GM12878 (cell line): Measurements from ENCODE around the gene FCHSD2. TPM values are rescaled to one million over a fixed set of nuclear protein-coding genes. Genes with fewer than 3 reads are reported as not detected.

Experiments
- ATAC-seq: fragments of 200-7000 bp; cut with Tn5 transposase; 3 replicates; pipeline ENCODE4 v1.9.1; 2020; ENCODE audit warnings: mild to moderate bottlenecking, moderate library complexity
- BruUV-seq: library from RNA; stranded (reverse); fragments of 400-500 nt; replicated peaks from 2 replicates; lab custom pipeline; 2021; lab: Mats Ljungman, UMichigan
- CTCF ChIA-PET: fragments of 300-600 bp; sonication (Branson Sonifier 250); formaldehyde crosslinking; extraction: SDS; loops from one replicate; lab custom pipeline; 2021; ENCODE audit warnings: inconsistent platforms; lab: Yijun Ruan, JAX
- POLR2A ChIA-PET: fragments of 350-600 bp; formaldehyde crosslinking; extraction: SDS; loops from one replicate; lab custom pipeline; 2021; ENCODE audit warnings: inconsistent platforms; lab: Charles Lee
- RAD21 ChIA-PET: fragments of 300-600 bp; sonication (Branson Sonifier 250); formaldehyde crosslinking; loops from one replicate; lab custom pipeline; 2023; ENCODE audit warnings: antibody characterized with exemption; ENCODE audit not compliant: unreplicated experiment; lab: Charles Lee
- SMC1A ChIA-PET: fragments of 300-600 bp; sonication (Branson Sonifier 250); formaldehyde crosslinking; loops from one replicate; lab custom pipeline; 2023; ENCODE audit not compliant: unreplicated experiment, uncharacterized antibody; lab: Charles Lee
- DNase-seq: peaks from one replicate; pipeline ENCODE4 v3.0.0-alpha.2; 2011; ENCODE audit warnings: low read depth, low spot score
- FAIRE-seq: peaks from 3 replicates; lab custom pipeline; 2011; peaks lifted over from hg19 to GRCh38; lab: Jason Lieb, UNC
- H2AFZ ChIP-seq: 2 replicates; pipeline ENCODE4 v1.6.0; 2011; ENCODE audit warnings: low read depth, low read length, control low read depth; ENCODE audit not compliant: control insufficient read depth
- H3K27ac ChIP-seq: 2 replicates; pipeline ENCODE4 v1.5.1; 2011; ENCODE audit warnings: control low read depth; ENCODE audit not compliant: control insufficient read depth, insufficient read depth
- H3K27me3 ChIP-seq, 2 experiments: replicated peaks in 1 of 2; 2 replicates each; pipeline versions ENCODE4 v1.6.0 to v1.6.1; 2011; ENCODE audit warnings: low read length in 1 of 2; ENCODE audit not compliant: control insufficient read depth in 2 of 2, insufficient read depth in 2 of 2
- H3K36me3 ChIP-seq, 2 experiments: 2 replicates each; pipeline ENCODE4 v1.5.1; 2011; ENCODE audit warnings: low read length in 1 of 2; ENCODE audit not compliant: control insufficient read depth in 2 of 2, insufficient read depth in 2 of 2
- H3K4me1 ChIP-seq: 2 replicates; pipeline ENCODE4 v1.6.1; 2011; ENCODE audit warnings: mild to moderate bottlenecking, low read length, moderate library complexity, mixed read lengths; ENCODE audit not compliant: control insufficient read depth, insufficient read depth
- H3K4me2 ChIP-seq: 2 replicates; pipeline ENCODE4 v1.6.0; 2011; ENCODE audit warnings: control low read depth; ENCODE audit not compliant: control insufficient read depth, insufficient read depth
- H3K4me3 ChIP-seq: fragments of 200-600 bp; sonication (generic); 2 replicates; pipeline ENCODE4 v1.5.1; 2016
- H3K79me2 ChIP-seq: 2 replicates; pipeline ENCODE4 v1.6.0; 2011; ENCODE audit warnings: low read length; ENCODE audit not compliant: control insufficient read depth, insufficient read depth
- H3K9ac ChIP-seq: 2 replicates; pipeline ENCODE4 v1.8.0; 2011; ENCODE audit warnings: low read length, control low read depth, mixed read lengths; ENCODE audit not compliant: control insufficient read depth, insufficient read depth
- H3K9me3 ChIP-seq: replicated peaks from 3 replicates; pipeline ENCODE4 v1.5.1; 2011; ENCODE audit warnings: mild to moderate bottlenecking, low read length; ENCODE audit not compliant: control insufficient read depth, insufficient read depth
- H4K20me1 ChIP-seq: 2 replicates; pipeline ENCODE4 v1.6.0; 2011; ENCODE audit not compliant: control insufficient read depth, insufficient read depth
- CBX5 ChIP-seq: sonication (generic); IDR thresholded peaks from 2 replicates; pipeline ENCODE4 v1.6.1; 2016; ENCODE audit warnings: low read depth, moderate library complexity, mild to moderate bottlenecking, inconsistent platforms
- EZH2 ChIP-seq: IDR thresholded peaks from 2 replicates; pipeline ENCODE4 v1.6.1; 2012; ENCODE audit warnings: low read depth, mild to moderate bottlenecking, control low read depth, inconsistent platforms, low read length, borderline replicate concordance; ENCODE audit not compliant: control insufficient read depth
- IKZF2 ChIP-seq, 2 experiments: fragments of 450-650 bp; IDR thresholded peaks; 2 replicates each; pipeline ENCODE4 v1.6.1; 2017; ENCODE audit warnings: mild to moderate bottlenecking in 2 of 2, moderate library complexity in 2 of 2
- MTA3 ChIP-seq: IDR thresholded peaks from 2 replicates; pipeline ENCODE4 v1.6.1; 2012; ENCODE audit warnings: low read length, inconsistent platforms, borderline replicate concordance
- NBN ChIP-seq: fragments of 450-650 bp; IDR thresholded peaks from 2 replicates; pipeline ENCODE4 v1.6.1; 2016
- POLR2AphosphoS2 ChIP-seq: IDR thresholded peaks from 2 replicates; pipeline ENCODE4 v1.6.1; 2011; ENCODE audit warnings: low read depth, mild to moderate bottlenecking, low read length, improper control_type of control experiment, moderate library complexity
- POU2F2 ChIP-seq: IDR thresholded peaks from 3 replicates; pipeline ENCODE4 v1.6.1; 2011; ENCODE audit warnings: low read depth, mild to moderate bottlenecking, low read length, borderline replicate concordance
- RBBP5 ChIP-seq: fragments of 200-600 bp; sonication (generic); conservative IDR thresholded peaks from 2 replicates; pipeline ENCODE4 v1.6.1; 2016
- YY1 ChIP-seq: IDR thresholded peaks from 2 replicates; pipeline ENCODE4 v1.6.1; 2011; ENCODE audit warnings: low read depth, mild to moderate bottlenecking, low read length
- in situ Hi-C: fragments of 300-500 bp; cut with MboI; formaldehyde crosslinking; loops from 9 replicates; pipeline ENCODE4 v1.14.3; 2018; ENCODE audit warnings: mixed read lengths
- intact Hi-C: fragments of 100-400 bp; cut with micrococcal nuclease; formaldehyde crosslinking; loops from one replicate; pipeline ENCODE4 v1.14.2; 2022; ENCODE audit not compliant: unreplicated experiment
- polyA plus RNA-seq, 11 experiments: library from polyadenylated mRNA; depleted of rRNA in 4 of 11; unstranded in 6 of 11; stranded (reverse) in 5 of 11; fragments of >200 nt; fragmentation: Nextera tagmentation in 4 of 11; fragmentation: Illumina TruSeq in 1 of 11; extraction: Ambion mirVana in 4 of 11; extraction: Trizol in 1 of 11; gene quantifications; 1 replicate in 1 of 11; 2 replicates in 10 of 11; pipeline versions ENCODE4 v1.2.1 to v1.2.3, GENCODE V29; 2011 to 2016; ENCODE audit warnings: inconsistent platforms in 2 of 11, missing spikeins in 2 of 11, low read depth in 1 of 11
- total RNA-seq, 4 experiments: library from RNA; depleted of rRNA in 3 of 4; stranded (reverse); fragments of >200 nt in 3 of 4; fragmentation: Illumina TruSeq in 1 of 4; extraction: Trizol in 1 of 4; gene quantifications; 2 replicates each; pipeline versions ENCODE4 v1.2.1 to v1.2.3, GENCODE V29; 2013 to 2021
- TF ChIP-seq, protein P1 (sequence below): IDR thresholded peaks from 2 replicates; pipeline ENCODE4 v1.6.1; 2012; ENCODE audit warnings: mild to moderate bottlenecking, low read depth, low read length
- TF ChIP-seq, protein P2 (sequence below): IDR thresholded peaks from 2 replicates; pipeline ENCODE4 v1.6.1; 2011; ENCODE audit warnings: low read depth, mild to moderate bottlenecking, low read length, moderate library complexity, borderline replicate concordance; ENCODE audit errors: extremely low read depth
- TF ChIP-seq, protein P3 (sequence below): IDR thresholded peaks from 2 replicates; pipeline ENCODE4 v1.6.1; 2011; ENCODE audit warnings: mild to moderate bottlenecking, low read depth, low read length, moderate library complexity; ENCODE audit not compliant: insufficient replicate concordance
- TF ChIP-seq, protein P4 (sequence below): fragments of 450-650 bp; IDR thresholded peaks from 2 replicates; pipeline ENCODE4 v1.6.1; 2016; ENCODE audit warnings: mild to moderate bottlenecking, moderate library complexity, borderline replicate concordance

Gene FCHSD2
- total and polyA plus RNA-seq, 10 of the 15 experiments (the other 5 are each of a cell fraction or from before 2014, with no cell fraction given): 13.2 to 89.8 (median 47.8) TPM

DNA sequence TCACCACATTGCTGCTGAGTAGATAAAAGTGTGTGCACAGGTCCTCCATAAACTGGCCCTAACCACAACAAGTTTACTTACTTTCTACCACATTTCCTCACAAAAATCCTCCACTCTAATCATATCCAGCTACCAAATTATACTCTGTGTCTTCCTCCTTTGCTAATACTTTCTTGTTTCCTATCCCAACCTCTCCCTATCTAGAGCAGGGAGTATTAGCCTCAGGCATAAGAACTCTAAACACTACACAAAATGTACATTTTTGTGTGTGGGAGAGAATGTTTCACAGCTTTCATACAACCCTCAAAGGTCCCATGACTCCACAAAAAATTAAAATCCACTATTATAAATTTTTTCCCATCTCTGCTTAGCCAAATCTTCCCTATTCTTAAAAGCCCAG is 255.5 kb downstream of the FCHSD2 start:
- ChIA-PET SMC1A (interaction anchor here (0.8 to 0.9 kb wide), 2 partner anchors 12 to 251 kb away, joined by 3 read pairs; no protein-coding TSS in a partner anchor), RAD21 (no interaction called here), POLR2A (no interaction called here), CTCF (interaction anchor here (0.8 to 1.5 kb wide), 5 partner anchors 8 to 291 kb away, joined by 3 to 5 read pairs (median 3); no protein-coding TSS in a partner anchor)
- Histone ChIP-seq H4K20me1 (no peaks in the 10 kb centered on the region), H3K4me1 (no peaks in the 10 kb centered on the region), H3K4me3 (no peak overlapping the region), H3K4me2 (no peak overlapping the region), H3K27ac (no peak overlapping the region), H2AFZ (no peak overlapping the region), H3K79me2 (no peaks in the 10 kb centered on the region), H3K9me3 (no peaks in the 10 kb centered on the region), H3K36me3 (peaks cover 5 to 34% of the 10 kb centered on the region in 2 experiments), H3K27me3 (no peaks in the 10 kb centered on the region), H3K9ac (no peak overlapping the region)
- intact Hi-C loops (no loop called here), in situ Hi-C loops (no loop called here)
- no peak for FAIRE-seq
- no TSS peak for BruUV-seq
- no peak for ATAC-seq
- DNase-seq: no peak
- no peak for TF ChIP-seq CBX5
- no peak for TF ChIP-seq RBBP5
- no peak for TF ChIP-seq MTA3
- no peak for TF ChIP-seq IKZF2 (IDR thresholded peaks at IDR 0.05)
- TF ChIP-seq, protein P1, sequence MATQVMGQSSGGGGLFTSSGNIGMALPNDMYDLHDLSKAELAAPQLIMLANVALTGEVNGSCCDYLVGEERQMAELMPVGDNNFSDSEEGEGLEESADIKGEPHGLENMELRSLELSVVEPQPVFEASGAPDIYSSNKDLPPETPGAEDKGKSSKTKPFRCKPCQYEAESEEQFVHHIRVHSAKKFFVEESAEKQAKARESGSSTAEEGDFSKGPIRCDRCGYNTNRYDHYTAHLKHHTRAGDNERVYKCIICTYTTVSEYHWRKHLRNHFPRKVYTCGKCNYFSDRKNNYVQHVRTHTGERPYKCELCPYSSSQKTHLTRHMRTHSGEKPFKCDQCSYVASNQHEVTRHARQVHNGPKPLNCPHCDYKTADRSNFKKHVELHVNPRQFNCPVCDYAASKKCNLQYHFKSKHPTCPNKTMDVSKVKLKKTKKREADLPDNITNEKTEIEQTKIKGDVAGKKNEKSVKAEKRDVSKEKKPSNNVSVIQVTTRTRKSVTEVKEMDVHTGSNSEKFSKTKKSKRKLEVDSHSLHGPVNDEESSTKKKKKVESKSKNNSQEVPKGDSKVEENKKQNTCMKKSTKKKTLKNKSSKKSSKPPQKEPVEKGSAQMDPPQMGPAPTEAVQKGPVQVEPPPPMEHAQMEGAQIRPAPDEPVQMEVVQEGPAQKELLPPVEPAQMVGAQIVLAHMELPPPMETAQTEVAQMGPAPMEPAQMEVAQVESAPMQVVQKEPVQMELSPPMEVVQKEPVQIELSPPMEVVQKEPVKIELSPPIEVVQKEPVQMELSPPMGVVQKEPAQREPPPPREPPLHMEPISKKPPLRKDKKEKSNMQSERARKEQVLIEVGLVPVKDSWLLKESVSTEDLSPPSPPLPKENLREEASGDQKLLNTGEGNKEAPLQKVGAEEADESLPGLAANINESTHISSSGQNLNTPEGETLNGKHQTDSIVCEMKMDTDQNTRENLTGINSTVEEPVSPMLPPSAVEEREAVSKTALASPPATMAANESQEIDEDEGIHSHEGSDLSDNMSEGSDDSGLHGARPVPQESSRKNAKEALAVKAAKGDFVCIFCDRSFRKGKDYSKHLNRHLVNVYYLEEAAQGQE: no peak
- TF ChIP-seq, protein P2, sequence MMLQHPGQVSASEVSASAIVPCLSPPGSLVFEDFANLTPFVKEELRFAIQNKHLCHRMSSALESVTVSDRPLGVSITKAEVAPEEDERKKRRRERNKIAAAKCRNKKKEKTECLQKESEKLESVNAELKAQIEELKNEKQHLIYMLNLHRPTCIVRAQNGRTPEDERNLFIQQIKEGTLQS: no peak
- TF ChIP-seq EZH2: no peak
- TF ChIP-seq YY1: no peak
- TF ChIP-seq POLR2AphosphoS2: no peak
- TF ChIP-seq POU2F2: no peak
- no peak for TF ChIP-seq NBN
- TF ChIP-seq, protein P3, sequence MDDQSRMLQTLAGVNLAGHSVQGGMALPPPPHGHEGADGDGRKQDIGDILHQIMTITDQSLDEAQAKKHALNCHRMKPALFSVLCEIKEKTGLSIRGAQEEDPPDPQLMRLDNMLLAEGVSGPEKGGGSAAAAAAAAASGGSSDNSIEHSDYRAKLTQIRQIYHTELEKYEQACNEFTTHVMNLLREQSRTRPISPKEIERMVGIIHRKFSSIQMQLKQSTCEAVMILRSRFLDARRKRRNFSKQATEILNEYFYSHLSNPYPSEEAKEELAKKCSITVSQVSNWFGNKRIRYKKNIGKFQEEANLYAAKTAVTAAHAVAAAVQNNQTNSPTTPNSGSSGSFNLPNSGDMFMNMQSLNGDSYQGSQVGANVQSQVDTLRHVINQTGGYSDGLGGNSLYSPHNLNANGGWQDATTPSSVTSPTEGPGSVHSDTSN: no peak
- TF ChIP-seq, protein P4, sequence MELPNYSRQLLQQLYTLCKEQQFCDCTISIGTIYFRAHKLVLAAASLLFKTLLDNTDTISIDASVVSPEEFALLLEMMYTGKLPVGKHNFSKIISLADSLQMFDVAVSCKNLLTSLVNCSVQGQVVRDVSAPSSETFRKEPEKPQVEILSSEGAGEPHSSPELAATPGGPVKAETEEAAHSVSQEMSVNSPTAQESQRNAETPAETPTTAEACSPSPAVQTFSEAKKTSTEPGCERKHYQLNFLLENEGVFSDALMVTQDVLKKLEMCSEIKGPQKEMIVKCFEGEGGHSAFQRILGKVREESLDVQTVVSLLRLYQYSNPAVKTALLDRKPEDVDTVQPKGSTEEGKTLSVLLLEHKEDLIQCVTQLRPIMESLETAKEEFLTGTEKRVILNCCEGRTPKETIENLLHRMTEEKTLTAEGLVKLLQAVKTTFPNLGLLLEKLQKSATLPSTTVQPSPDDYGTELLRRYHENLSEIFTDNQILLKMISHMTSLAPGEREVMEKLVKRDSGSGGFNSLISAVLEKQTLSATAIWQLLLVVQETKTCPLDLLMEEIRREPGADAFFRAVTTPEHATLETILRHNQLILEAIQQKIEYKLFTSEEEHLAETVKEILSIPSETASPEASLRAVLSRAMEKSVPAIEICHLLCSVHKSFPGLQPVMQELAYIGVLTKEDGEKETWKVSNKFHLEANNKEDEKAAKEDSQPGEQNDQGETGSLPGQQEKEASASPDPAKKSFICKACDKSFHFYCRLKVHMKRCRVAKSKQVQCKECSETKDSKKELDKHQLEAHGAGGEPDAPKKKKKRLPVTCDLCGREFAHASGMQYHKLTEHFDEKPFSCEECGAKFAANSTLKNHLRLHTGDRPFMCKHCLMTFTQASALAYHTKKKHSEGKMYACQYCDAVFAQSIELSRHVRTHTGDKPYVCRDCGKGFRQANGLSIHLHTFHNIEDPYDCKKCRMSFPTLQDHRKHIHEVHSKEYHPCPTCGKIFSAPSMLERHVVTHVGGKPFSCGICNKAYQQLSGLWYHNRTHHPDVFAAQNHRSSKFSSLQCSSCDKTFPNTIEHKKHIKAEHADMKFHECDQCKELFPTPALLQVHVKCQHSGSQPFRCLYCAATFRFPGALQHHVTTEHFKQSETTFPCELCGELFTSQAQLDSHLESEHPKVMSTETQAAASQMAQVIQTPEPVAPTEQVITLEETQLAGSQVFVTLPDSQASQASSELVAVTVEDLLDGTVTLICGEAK: no peak
